H1 (cell line): ENCODE measurements around the gene PGBD5.

Source experiments
- CREB1 ChIP-seq: IDR thresholded peaks from 2 replicates; pipeline ENCODE4 v1.6.1; 2012; ENCODE audit warnings: inconsistent platforms
- CTCF ChIP-seq, 3 experiments: IDR thresholded peaks; 1 replicate in 2 of 3; 2 replicates in 1 of 3; pipeline versions ENCODE4 v1.5.1 to v1.6.1; 2011; ENCODE audit warnings: low read length in 3 of 3, mild to moderate bottlenecking in 3 of 3, inconsistent platforms in 2 of 3, low read depth in 1 of 3, moderate library complexity in 1 of 3; ENCODE audit not compliant: insufficient read depth in 1 of 3; ENCODE audit errors: control extremely low read depth in 1 of 3
- JUN ChIP-seq: IDR thresholded peaks from 2 replicates; pipeline ENCODE4 v1.6.1; 2011; ENCODE audit warnings: low read depth, mild to moderate bottlenecking, improper control_type of control experiment, low read length
- JUND ChIP-seq: IDR thresholded peaks from 2 replicates; pipeline ENCODE4 v1.6.1; 2011; ENCODE audit warnings: mild to moderate bottlenecking, improper control_type of control experiment, low read length
- MAX ChIP-seq: IDR thresholded peaks from 2 replicates; pipeline ENCODE4 v1.6.1; 2012; ENCODE audit warnings: inconsistent platforms
- POLR2A ChIP-seq, 2 experiments: IDR thresholded peaks; 1 replicate in 1 of 2; 2 replicates in 1 of 2; pipeline ENCODE4 v1.6.1; 2011; ENCODE audit warnings: low read depth in 2 of 2, low read length in 2 of 2, mild to moderate bottlenecking in 2 of 2; ENCODE audit errors: control extremely low read depth in 1 of 2
- RFX5 ChIP-seq: IDR thresholded peaks from 2 replicates; pipeline ENCODE4 v1.6.1; 2011; ENCODE audit warnings: low read depth, low read length, improper control_type of control experiment, borderline replicate concordance
- TAF7 ChIP-seq: optimal IDR thresholded peaks from 2 replicates; pipeline ENCODE3; 2011; ENCODE audit warnings: low read depth, mild to moderate bottlenecking, inconsistent platforms, low read length, moderate library complexity, borderline replicate concordance
- TF ChIP-seq, protein P1 (sequence below): fragments of 300-600 bp; sonication (generic); IDR thresholded peaks from 2 replicates; pipeline ENCODE4 v1.7.1; 2012; ENCODE audit warnings: low read length, moderate library complexity, mild to moderate bottlenecking, inconsistent platforms; ENCODE audit not compliant: insufficient replicate concordance

DNA sequence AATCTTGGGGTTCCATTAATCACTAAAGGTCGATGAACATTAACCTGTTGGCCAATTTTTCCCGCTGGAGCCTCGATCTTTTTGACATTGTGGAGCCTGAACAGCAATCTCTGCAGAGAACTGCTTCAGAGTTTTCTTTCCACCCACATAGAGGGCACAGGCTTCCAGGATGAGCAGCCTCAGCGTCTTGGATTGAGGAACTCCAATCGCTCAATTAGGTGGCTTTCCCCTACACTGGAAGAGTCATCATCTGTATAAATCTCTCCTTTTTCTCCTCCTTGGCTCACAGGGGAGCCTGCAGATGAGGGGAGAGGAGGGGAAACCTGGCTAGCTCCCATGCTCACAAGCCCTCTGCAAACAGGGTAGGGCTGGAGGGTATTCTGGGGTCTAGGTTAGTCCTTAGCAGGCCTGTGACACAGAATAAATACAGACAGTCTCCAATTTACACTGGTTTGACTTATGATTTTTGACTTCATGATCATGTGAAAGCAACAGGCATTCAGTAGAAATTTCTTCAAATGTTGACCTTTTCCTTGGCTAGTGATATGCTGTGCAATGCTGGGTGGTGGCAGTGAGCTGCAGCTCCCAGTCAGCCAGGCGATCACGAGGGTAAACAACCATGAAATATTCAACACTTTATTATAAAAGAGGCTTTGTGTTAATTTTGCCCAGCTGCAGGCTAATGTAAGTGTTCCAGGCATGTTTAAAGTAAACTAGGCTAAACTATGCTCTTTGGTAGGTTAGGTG lies 80.8 kb downstream of the PGBD5 start:
- TF ChIP-seq JUN: no peak
- TF ChIP-seq MAX: no peak
- TF ChIP-seq, protein P1, sequence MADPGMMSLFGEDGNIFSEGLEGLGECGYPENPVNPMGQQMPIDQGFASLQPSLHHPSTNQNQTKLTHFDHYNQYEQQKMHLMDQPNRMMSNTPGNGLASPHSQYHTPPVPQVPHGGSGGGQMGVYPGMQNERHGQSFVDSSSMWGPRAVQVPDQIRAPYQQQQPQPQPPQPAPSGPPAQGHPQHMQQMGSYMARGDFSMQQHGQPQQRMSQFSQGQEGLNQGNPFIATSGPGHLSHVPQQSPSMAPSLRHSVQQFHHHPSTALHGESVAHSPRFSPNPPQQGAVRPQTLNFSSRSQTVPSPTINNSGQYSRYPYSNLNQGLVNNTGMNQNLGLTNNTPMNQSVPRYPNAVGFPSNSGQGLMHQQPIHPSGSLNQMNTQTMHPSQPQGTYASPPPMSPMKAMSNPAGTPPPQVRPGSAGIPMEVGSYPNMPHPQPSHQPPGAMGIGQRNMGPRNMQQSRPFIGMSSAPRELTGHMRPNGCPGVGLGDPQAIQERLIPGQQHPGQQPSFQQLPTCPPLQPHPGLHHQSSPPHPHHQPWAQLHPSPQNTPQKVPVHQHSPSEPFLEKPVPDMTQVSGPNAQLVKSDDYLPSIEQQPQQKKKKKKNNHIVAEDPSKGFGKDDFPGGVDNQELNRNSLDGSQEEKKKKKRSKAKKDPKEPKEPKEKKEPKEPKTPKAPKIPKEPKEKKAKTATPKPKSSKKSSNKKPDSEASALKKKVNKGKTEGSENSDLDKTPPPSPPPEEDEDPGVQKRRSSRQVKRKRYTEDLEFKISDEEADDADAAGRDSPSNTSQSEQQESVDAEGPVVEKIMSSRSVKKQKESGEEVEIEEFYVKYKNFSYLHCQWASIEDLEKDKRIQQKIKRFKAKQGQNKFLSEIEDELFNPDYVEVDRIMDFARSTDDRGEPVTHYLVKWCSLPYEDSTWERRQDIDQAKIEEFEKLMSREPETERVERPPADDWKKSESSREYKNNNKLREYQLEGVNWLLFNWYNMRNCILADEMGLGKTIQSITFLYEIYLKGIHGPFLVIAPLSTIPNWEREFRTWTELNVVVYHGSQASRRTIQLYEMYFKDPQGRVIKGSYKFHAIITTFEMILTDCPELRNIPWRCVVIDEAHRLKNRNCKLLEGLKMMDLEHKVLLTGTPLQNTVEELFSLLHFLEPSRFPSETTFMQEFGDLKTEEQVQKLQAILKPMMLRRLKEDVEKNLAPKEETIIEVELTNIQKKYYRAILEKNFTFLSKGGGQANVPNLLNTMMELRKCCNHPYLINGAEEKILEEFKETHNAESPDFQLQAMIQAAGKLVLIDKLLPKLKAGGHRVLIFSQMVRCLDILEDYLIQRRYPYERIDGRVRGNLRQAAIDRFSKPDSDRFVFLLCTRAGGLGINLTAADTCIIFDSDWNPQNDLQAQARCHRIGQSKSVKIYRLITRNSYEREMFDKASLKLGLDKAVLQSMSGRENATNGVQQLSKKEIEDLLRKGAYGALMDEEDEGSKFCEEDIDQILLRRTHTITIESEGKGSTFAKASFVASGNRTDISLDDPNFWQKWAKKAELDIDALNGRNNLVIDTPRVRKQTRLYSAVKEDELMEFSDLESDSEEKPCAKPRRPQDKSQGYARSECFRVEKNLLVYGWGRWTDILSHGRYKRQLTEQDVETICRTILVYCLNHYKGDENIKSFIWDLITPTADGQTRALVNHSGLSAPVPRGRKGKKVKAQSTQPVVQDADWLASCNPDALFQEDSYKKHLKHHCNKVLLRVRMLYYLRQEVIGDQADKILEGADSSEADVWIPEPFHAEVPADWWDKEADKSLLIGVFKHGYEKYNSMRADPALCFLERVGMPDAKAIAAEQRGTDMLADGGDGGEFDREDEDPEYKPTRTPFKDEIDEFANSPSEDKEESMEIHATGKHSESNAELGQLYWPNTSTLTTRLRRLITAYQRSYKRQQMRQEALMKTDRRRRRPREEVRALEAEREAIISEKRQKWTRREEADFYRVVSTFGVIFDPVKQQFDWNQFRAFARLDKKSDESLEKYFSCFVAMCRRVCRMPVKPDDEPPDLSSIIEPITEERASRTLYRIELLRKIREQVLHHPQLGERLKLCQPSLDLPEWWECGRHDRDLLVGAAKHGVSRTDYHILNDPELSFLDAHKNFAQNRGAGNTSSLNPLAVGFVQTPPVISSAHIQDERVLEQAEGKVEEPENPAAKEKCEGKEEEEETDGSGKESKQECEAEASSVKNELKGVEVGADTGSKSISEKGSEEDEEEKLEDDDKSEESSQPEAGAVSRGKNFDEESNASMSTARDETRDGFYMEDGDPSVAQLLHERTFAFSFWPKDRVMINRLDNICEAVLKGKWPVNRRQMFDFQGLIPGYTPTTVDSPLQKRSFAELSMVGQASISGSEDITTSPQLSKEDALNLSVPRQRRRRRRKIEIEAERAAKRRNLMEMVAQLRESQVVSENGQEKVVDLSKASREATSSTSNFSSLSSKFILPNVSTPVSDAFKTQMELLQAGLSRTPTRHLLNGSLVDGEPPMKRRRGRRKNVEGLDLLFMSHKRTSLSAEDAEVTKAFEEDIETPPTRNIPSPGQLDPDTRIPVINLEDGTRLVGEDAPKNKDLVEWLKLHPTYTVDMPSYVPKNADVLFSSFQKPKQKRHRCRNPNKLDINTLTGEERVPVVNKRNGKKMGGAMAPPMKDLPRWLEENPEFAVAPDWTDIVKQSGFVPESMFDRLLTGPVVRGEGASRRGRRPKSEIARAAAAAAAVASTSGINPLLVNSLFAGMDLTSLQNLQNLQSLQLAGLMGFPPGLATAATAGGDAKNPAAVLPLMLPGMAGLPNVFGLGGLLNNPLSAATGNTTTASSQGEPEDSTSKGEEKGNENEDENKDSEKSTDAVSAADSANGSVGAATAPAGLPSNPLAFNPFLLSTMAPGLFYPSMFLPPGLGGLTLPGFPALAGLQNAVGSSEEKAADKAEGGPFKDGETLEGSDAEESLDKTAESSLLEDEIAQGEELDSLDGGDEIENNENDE: no peak
- TF ChIP-seq CTCF (IDR thresholded peaks at IDR 0.05; ENCODE audit: control extremely low read depth in 1 of 3, insufficient read depth in 1 of 3, low read depth in 1 of 3, low read length in 3 of 3): no peak
- TF ChIP-seq JUND: no peak
- no peak for TF ChIP-seq RFX5
- TF ChIP-seq TAF7: no peak
- TF ChIP-seq POLR2A (IDR thresholded peaks at IDR 0.05; ENCODE audit: control extremely low read depth in 1 of 2, low read depth in 2 of 2, low read length in 2 of 2): no peak
- TF ChIP-seq CREB1: no peak
